GM19035 (cell line): Measurements from ENCODE around the gene LTA.

Experiments
- ATAC-seq: cut with Tn5 transposase; IDR thresholded peaks from one replicate; pipeline ENCODE4 v1.9.1; 2021; ENCODE audit not compliant: unreplicated experiment

LTA gene

DNA sequence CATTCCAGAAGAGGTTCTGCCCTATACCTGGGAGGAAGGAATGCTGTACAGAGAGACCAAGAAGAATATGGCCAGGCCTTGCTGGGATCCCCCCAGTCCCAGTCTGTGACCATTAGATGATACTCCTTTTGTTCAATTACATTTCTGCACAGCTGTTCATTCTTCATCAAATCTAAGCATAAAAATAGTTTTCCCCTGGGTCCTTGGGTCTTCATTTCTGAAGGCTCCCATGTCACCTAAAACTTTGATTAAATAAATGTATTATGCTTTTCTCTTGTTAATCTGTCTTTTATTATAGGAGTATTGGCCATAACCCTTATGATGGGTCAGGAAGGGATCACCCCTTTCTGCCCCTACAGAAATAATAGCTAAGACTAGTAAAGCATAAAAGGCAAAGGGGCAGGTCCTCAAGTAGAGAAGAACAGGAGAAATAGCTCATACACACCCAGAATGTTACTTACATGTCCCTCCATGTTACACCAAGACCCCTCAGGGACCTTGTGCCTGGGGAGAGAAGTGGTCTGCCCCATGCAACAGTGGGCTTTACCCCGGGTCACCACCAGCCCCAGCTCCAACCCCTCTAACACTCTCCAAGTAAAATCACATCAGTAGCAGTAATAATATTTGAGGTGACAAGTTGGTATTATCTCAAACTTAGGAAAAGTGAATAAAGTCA is 2.1 kb upstream of the LTA start:
- ATAC-seq, result no peak

DNA sequence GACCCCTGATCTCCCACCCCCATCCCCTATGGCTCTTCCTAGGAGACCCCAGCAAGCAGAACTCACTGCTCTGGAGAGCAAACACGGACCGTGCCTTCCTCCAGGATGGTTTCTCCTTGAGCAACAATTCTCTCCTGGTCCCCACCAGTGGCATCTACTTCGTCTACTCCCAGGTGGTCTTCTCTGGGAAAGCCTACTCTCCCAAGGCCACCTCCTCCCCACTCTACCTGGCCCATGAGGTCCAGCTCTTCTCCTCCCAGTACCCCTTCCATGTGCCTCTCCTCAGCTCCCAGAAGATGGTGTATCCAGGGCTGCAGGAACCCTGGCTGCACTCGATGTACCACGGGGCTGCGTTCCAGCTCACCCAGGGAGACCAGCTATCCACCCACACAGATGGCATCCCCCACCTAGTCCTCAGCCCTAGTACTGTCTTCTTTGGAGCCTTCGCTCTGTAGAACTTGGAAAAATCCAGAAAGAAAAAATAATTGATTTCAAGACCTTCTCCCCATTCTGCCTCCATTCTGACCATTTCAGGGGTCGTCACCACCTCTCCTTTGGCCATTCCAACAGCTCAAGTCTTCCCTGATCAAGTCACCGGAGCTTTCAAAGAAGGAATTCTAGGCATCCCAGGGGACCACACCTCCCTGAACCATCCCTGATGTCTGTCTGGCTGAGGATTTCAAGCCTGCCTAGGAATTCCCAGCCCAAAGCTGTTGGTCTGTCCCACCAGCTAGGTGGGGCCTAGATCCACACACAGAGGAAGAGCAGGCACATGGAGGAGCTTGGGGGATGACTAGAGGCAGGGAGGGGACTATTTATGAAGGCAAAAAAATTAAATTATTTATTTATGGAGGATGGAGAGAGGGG is 1.4 kb downstream of the LTA start:
- no peak for ATAC-seq

DNA sequence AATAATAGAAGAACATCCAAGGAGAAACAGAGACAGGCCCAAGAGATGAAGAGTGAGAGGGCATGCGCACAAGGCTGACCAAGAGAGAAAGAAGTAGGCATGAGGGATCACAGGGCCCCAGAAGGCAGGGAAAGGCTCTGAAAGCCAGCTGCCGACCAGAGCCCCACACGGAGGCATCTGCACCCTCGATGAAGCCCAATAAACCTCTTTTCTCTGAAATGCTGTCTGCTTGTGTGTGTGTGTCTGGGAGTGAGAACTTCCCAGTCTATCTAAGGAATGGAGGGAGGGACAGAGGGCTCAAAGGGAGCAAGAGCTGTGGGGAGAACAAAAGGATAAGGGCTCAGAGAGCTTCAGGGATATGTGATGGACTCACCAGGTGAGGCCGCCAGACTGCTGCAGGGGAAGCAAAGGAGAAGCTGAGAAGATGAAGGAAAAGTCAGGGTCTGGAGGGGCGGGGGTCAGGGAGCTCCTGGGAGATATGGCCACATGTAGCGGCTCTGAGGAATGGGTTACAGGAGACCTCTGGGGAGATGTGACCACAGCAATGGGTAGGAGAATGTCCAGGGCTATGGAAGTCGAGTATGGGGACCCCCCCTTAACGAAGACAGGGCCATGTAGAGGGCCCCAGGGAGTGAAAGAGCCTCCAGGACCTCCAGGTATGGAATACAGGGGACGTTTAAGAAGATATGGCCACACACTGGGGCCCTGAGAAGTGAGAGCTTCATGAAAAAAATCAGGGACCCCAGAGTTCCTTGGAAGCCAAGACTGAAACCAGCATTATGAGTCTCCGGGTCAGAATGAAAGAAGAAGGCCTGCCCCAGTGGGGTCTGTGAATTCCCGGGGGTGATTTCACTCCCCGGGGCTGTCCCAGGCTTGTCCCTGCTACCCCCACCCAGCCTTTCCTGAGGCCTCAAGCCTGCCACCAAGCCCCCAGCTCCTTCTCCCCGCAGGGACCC is 2.3 kb downstream of the LTA start:
- no peak for ATAC-seq

DNA sequence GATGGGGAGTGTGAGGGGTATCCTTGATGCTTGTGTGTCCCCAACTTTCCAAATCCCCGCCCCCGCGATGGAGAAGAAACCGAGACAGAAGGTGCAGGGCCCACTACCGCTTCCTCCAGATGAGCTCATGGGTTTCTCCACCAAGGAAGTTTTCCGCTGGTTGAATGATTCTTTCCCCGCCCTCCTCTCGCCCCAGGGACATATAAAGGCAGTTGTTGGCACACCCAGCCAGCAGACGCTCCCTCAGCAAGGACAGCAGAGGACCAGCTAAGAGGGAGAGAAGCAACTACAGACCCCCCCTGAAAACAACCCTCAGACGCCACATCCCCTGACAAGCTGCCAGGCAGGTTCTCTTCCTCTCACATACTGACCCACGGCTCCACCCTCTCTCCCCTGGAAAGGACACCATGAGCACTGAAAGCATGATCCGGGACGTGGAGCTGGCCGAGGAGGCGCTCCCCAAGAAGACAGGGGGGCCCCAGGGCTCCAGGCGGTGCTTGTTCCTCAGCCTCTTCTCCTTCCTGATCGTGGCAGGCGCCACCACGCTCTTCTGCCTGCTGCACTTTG is 3.3 kb downstream of the LTA start, which contains the start of gene TNF:
TSS of gene TNF (plus strand) at position 231 of the 567 bp plus-strand sequence. CDS start at position 408, 177 bp downstream.
- ATAC-seq, result no peak

DNA sequence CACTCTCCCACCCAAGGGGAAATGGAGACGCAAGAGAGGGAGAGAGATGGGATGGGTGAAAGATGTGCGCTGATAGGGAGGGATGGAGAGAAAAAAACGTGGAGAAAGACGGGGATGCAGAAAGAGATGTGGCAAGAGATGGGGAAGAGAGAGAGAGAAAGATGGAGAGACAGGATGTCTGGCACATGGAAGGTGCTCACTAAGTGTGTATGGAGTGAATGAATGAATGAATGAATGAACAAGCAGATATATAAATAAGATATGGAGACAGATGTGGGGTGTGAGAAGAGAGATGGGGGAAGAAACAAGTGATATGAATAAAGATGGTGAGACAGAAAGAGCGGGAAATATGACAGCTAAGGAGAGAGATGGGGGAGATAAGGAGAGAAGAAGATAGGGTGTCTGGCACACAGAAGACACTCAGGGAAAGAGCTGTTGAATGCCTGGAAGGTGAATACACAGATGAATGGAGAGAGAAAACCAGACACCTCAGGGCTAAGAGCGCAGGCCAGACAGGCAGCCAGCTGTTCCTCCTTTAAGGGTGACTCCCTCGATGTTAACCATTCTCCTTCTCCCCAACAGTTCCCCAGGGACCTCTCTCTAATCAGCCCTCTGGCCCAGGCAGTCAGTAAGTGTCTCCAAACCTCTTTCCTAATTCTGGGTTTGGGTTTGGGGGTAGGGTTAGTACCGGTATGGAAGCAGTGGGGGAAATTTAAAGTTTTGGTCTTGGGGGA is 4.0 kb downstream of the LTA start:
- no peak for ATAC-seq

DNA sequence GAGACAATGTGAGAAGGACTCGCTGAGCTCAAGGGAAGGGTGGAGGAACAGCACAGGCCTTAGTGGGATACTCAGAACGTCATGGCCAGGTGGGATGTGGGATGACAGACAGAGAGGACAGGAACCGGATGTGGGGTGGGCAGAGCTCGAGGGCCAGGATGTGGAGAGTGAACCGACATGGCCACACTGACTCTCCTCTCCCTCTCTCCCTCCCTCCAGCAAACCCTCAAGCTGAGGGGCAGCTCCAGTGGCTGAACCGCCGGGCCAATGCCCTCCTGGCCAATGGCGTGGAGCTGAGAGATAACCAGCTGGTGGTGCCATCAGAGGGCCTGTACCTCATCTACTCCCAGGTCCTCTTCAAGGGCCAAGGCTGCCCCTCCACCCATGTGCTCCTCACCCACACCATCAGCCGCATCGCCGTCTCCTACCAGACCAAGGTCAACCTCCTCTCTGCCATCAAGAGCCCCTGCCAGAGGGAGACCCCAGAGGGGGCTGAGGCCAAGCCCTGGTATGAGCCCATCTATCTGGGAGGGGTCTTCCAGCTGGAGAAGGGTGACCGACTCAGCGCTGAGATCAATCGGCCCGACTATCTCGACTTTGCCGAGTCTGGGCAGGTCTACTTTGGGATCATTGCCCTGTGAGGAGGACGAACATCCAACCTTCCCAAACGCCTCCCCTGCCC is 4.9 kb downstream of the LTA start:
- ATAC-seq, result no peak

DNA sequence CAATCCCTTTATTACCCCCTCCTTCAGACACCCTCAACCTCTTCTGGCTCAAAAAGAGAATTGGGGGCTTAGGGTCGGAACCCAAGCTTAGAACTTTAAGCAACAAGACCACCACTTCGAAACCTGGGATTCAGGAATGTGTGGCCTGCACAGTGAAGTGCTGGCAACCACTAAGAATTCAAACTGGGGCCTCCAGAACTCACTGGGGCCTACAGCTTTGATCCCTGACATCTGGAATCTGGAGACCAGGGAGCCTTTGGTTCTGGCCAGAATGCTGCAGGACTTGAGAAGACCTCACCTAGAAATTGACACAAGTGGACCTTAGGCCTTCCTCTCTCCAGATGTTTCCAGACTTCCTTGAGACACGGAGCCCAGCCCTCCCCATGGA is 5.5 kb downstream of the LTA start:
- ATAC-seq, result no peak

DNA sequence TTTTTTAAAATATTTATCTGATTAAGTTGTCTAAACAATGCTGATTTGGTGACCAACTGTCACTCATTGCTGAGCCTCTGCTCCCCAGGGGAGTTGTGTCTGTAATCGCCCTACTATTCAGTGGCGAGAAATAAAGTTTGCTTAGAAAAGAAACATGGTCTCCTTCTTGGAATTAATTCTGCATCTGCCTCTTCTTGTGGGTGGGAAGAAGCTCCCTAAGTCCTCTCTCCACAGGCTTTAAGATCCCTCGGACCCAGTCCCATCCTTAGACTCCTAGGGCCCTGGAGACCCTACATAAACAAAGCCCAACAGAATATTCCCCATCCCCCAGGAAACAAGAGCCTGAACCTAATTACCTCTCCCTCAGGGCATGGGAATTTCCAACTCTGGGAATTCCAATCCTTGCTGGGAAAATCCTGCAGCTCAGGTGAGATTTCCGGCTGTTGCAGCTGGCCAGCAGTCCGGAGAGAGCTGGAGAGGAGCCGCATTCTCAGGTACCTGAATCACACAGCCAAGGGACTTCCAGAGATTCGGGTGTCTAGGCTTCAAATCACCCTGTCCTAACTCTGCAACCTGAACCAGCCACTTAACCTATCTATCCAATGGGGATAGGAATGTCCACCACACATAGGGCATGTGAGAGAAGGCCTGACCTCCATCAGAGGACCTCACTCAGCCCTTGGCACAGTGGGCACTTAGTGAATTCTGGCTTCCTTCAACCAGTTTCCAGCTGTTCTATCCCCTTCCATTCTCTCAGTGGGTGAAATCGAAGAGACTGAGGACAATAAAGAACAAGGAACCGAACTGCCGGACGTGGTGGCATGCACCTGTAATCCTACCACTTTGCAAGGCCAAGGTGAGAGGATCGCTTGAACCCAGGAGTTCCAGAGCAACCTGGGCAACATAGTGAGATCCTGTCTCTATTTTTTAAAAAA is 6.4 kb downstream of the LTA start:
- no peak for ATAC-seq

DNA sequence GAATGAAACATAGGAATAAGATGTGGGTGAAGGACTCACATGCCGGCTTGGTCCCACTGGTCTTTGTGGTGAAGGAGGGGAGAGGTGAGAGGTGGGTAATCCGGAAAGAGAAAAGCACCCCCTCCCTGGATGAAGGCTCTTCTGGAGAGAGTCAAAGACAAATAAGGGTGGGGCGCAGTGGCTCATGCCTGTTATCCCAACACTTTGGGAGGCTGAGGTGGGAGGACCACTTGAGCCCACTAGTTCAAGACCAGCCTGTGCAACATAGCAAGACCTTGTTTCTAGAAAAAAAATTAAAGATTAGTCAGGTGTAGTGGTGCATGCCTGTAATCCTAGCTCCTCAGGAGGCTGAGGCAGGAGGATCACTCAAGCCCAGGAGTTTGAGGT is 7.0 kb downstream of the LTA start:
- no peak for ATAC-seq

DNA sequence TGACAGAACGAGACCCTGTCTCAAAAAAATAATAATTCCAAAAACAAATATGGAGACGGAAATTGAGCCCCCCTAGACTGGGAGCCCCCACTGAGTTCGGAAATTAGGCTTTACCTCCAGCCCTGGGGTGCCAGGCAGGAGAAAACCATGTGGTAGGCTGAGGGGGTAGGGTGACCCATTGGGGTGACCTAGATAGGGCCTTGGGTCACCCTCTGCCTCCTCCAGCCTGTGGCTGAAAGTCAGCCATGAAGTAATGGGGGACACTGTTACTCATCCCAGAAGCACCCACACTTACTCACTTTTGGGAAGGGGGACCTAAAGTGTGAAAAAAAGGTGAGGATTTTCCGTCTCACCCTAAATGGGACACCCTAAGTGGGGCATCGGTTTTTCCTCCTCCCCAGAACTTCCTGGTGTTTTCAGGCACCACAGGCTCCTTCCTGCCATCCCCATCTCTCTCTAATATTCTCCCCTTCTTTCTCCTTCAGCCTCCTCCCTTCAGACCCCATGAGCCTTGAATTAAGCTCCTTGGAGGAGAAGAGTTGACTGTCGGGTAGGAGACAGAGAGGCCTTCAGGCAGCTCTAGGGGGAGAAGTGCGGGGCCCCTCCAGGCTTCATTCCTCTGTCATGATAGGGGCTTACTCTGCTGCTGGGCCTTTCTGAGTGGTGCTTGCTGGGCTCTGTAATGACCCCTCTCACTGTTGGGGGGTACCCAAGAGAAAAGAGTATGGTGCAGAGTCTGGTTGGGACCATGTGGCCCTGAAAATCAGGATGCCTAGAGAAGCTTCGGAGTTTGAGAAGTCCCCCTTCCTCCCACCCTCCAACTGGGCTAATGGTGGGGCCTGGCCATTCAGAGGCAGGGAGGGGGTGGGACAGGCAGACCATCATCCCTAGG is 7.7 kb downstream of the LTA start:
- no peak for ATAC-seq

DNA sequence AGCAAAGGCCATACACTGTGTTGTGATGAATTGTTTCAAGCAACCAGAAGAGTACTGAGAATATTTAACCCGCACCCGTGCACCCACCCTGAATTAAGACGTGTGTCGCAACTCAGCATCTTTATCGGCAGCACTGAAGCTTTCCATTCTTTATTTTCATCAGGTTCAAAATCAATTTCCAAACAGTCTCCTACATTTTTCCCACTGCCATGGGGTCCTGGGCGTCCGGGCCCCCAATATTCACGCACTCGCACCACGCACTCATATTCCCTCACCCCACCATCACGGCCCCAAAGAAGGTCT is 8.3 kb downstream of the LTA start:
- no peak for ATAC-seq

DNA sequence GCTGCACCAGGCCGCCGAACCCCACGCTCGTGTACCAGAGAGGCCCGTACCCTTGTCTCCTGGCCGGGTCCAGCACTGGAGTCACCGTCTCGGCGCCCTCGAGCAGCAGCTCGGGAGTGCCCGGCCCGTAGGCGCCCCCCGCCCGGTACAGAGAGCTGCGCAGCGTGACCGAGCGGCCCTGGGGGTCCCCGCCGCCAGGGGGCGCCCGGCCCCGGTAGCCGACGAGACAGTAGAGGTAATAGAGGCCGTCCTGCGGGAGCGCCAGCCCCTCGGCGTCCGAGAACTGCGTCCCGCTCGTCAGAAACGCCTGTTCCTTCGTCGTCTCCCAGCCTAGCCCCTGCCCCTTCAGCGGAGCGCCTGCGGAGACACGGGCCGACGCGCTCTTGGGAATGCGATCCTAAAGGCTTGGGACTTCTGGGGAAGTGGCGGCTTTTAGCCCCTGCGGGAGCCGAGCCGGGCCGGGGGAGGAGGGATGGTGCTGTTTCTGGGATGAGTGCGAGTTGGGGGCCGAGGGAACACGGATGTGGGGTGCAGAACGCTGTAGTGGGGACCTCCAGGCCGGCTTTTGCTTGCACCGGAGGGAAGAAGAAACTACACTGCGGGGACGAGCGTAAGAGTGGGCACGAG is 8.8 kb downstream of the LTA start:
- peak; percentile 56 for ATAC-seq

DNA sequence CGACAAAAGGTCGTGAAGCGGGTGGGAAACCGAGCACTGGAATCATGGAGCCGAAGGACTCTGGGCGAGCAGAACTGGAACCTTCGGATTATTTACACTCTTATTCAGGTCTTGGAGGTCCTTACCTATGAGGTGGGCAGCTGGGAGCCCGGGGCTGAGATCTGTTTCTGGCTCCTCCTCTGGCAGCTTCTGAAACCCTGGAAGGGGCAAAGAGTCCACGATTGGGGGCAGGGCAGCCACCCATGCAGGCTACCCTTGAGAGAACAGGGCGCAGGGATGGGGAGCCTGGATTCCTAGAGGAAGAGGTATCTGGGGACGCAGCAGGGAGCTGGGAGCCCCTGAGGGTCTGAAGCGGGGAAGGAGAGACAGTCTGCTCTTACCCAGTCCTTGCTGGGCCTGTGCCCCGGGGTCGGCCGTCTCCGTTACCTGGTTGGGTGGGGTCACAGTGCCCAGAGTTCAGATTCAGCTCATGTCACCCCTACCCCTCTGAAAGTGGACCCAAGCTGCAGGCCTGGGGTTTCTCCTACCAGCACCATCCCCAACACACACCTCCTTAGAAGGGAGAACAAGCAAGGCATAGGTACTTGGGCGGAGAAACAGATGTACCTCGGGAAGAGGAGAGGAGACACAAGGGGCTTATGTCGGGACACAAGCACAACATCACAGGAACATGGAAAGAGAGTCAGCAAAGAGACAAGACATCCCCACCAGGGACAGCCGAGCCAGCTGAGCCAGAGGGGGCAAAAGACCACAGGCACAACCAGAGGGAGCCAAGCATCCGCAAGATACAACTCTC is 9.5 kb downstream of the LTA start:
- no peak for ATAC-seq

DNA sequence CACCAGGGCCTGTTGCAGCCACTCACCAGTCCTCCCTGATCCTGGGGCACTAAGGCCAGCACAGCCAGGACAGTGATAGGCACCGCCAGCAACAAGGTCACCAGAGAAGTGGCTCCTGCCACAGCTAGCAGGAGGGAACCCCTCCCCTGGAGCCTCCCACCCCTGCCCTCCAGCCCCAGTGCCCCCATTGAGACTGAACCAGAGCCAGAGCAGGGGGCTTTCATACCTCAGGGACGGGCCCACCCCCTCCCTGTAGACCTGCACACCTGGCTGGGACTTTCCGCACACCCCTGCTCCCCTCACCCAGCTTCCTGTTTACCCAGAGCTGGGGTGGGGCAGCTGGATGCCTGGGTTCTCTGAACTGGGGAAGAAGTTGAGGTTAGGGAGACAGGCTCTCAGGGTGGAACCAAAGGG is 10.1 kb downstream of the LTA start, which contains the start of gene LTB:
TSS of gene LTB (minus strand) at position 195 of the 414 bp plus-strand sequence. CDS start at position 188, 7 bp downstream.
- ATAC-seq, result no peak

DNA sequence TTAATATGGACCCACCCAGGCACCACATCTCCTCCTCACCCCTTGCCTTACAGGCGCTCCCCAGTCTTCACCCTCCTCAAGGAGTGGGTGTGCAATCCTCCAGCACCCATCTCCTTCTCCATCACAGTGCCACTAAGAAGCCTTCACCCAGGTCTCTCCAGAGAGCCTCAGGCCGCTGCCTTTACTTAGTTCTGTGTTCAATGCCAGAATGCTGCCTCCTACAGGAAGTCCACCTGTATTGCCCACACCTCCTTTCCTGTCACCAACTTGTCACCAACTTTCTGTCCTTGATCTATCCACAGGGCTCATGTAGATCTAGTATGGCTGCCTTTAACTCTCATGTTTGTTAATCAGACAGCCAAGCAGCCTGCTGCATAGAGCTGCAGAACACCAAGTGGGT is 13.4 kb downstream of the LTA start:
- ATAC-seq, result no peak

DNA sequence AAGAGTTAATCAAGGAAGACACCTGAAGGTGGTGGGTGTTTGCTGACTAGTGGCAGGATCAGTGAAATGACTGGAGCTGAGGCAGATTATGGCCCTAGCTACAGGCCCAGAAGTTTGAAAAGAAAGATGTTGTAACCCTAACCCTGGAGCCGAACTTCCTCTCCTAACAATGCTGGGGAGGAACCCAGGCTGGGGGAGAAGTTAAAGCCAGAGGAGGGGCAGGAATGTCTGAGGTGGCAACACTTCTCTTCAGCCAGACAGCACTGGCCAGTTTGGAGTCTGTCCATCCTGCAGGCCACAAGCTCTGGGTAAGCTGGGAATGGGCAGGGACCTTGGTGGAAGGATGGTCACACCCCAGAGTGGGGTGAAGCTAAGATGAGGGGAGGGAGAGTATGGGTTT is 13.9 kb downstream of the LTA start, which contains the start of gene LST1:
TSS of gene LST1 (plus strand) at position 270 of the 400 bp plus-strand sequence. CDS start 1,023 bp downstream, outside the sequence.
- no peak for ATAC-seq
